Measurements from ENCODE around the gene EPC1.

DNA sequence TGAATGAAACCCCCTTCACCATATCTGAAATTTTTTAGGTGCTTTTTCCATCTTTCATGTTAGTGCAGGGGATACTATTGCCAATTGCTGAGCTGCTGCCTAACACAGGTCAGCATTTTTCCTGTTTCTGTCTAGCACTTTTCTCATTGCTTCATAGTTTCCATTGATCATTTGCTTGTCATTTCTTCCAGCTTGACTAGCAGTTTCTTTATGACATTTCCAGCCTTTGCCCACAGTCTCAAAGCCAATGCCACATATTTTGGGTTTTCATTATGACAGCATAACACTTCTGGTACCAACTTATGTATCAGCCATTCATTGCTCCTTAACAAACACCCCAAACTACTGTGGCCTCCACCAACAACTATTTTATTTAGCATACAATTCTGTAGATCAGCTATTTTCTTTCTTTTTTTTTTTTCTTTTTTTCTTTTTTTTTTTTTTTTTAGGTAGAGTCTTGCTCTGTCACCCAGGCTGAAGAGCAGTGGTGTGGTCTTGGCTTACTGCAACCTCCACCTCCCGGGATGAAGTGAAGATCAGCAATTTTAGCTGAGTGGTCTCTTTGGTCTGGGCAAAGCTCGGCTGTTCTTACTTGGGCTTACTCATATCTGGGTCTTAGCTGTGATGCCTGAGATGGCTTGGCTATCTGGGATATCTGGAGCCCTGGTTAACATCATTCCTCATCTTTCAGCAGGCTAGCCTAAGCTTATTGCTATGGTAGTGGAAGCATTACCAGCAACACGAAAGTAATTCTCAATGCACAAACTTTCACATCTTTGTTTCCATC, 102.3 kb downstream of the EPC1 start:
- TF ChIP-seq, protein P1, sequence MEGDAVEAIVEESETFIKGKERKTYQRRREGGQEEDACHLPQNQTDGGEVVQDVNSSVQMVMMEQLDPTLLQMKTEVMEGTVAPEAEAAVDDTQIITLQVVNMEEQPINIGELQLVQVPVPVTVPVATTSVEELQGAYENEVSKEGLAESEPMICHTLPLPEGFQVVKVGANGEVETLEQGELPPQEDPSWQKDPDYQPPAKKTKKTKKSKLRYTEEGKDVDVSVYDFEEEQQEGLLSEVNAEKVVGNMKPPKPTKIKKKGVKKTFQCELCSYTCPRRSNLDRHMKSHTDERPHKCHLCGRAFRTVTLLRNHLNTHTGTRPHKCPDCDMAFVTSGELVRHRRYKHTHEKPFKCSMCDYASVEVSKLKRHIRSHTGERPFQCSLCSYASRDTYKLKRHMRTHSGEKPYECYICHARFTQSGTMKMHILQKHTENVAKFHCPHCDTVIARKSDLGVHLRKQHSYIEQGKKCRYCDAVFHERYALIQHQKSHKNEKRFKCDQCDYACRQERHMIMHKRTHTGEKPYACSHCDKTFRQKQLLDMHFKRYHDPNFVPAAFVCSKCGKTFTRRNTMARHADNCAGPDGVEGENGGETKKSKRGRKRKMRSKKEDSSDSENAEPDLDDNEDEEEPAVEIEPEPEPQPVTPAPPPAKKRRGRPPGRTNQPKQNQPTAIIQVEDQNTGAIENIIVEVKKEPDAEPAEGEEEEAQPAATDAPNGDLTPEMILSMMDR (IDR thresholded peaks at IDR 0.05) = no peak
- TF ChIP-seq EP300 (IDR thresholded peaks at IDR 0.05; ENCODE audit: low read depth) = no peak
- no peak for TF ChIP-seq POLR2A (IDR thresholded peaks at IDR 0.05)
